GM18951 (cell line): Measurements from ENCODE around the gene CTBP2.

Experiments
- POLR2A ChIP-seq: IDR thresholded peaks from 4 replicates; pipeline ENCODE4 v1.6.1; 2011; ENCODE audit warnings: mild to moderate bottlenecking; ENCODE audit not compliant: insufficient read length, insufficient read depth; ENCODE audit errors: extremely low read depth
- in situ Hi-C: fragments of 300-500 bp; cut with MboI; formaldehyde crosslinking; loops from one replicate; pipeline ENCODE4 v1.12.0; 2022; ENCODE audit warnings: low sequenced_read_pairs, mixed read lengths, inconsistent platforms; ENCODE audit not compliant: unreplicated experiment

Gene CTBP2

DNA sequence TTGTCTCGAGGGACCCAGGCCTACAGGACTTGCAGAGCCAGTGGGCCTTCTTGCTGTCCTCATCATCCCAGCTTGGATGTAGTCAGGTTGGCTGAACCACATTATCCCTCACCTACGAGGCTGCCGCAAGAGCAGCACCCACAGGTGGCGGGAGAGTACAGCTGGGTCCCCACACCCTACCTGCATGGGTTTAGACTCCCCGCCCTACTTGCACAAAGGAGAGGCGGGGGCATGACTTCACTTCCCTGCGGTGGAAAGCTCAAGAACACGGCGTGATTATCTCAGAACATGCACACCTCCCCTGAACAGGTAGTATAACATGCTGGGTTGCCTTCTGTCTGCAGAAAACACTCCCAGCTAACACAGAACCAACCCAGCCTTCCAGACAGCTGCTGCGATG is 57.5 kb downstream of the CTBP2 start:
- TF ChIP-seq POLR2A, result no peak
- in situ Hi-C loops, result no loop called here

DNA sequence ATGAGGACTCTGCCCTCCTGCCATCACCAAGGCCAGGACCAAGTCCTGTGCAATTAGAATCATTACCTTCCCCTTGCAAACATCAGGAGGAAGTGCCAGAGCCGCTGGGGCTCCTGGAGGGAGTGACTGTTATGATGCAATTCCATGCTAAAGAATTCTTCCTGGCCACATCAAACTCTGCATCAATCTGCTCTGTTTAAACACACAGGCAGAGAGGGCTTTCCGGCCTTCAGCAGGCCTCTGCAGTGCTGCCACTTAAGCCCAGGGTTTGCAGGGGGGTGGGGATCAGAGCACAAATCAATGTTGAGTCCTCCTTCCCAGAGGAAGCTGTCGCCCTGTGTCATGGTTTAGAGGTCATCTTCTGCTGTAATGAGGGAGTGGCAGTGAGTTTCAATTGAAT is 58.1 kb downstream of the CTBP2 start:
- TF ChIP-seq POLR2A, result no peak
- in situ Hi-C loops, result no loop called here

DNA sequence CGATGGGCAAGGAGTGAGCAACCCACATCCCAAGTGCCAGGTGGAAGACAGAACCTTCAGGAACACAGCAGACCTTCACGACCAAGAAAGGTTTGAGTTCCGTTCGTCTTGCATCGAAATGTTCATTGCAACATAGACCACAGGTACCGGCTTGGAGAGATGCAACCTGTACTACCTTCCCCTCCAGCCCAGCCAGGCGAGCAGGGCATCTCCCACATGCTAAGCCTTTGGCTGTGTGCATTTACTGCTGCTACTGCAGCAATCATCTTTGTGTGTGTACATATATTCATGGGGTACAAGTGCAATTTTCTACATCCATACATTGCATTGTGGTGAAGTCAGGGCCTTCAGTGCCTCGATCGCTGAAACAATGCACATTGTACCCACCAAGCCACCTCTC is 58.8 kb downstream of the CTBP2 start:
- TF ChIP-seq POLR2A, result no peak
- in situ Hi-C loops, result no loop called here

DNA sequence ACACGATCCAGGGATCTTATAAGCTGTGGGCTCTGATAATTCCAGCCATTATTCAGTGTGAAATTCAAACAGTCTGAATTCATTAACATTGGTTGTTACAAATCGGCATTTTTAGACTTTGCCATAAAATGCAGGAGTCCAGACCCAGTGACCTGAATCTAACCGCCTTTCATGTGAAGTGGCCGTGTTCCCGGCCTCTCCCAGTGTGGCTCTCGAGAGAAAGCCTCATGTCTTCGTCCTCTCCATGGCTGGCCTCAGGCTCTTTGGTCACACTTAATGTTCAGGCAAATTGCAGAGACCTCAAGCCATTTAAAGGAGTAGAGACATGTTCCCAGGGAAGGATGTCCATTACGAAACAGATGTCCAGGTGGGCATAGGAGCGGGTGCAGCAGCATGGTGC is 59.3 kb downstream of the CTBP2 start:
- no peak for TF ChIP-seq POLR2A
- in situ Hi-C loops, result no loop called here

DNA sequence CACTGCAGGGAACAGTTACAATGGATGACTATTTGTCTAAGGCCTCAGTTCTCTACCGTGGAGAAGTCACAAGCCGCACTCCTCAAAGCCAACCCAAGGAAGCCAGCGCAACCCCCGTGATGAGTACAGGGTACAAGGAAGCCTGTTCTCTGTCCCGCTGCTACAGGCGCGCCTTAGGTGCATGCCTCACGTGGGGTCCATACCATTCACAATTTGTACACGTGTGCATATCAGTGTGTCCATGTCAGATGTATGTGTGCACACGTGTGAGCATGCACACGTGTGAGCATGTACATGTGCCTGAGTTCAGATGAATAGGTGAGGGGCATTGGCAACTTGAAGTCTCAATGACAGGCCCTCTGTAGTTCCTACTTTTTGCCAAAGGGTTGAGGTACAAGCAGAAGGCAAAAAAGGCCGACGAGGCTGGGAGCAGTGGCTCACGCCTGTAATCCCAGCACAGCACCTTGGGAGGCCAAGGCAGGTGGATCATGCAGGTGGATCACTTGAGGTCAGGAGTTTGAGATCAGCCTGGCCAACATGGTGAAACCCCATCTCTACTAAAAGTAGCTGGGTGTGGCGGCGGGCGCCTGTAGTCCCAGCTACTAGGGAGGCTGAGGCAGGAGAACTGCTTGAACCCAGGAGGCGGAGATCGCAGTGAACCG is 62.8 kb downstream of the CTBP2 start:
- TF ChIP-seq POLR2A, result no peak
- in situ Hi-C loops, result no loop called here

DNA sequence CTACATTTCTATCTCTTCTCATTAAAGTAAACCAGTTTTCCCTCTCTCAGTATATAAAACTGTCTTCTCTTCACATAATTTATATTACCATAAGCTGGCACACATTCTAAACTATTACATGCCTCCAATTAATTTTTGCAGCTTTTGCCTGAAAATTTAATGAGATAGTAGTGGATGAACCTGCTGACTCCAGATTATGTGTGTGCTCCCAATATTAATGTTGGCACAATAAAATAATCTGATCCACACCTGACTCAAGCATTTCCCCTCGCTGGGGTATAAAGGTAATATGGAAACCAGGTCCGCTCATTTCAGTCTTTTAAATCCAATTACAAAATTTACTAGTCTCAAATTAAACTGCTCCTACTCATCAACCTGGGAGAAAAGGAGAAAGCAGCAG is 63.4 kb downstream of the CTBP2 start:
- TF ChIP-seq POLR2A, result no peak
- in situ Hi-C loops, result no loop called here

DNA sequence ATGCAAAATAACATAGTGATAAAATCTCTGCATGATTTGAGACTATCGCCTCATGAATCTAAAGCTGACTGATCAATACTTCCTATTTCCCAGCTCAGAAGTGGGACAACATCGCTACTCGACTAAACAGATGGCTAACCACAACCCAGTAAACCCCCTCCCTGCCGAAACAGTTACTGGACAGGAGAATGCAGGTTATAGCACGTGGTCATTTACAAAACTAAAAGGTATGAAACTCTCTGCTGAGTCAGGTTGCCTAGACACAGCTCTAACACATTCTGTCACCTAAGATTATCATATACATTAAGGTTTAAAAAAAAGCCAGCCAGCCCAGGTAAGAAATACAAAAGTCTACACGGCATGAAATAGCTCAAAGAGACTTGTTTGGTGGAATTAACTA is 64.0 kb downstream of the CTBP2 start:
- no peak for TF ChIP-seq POLR2A
- in situ Hi-C loops, result no loop called here

DNA sequence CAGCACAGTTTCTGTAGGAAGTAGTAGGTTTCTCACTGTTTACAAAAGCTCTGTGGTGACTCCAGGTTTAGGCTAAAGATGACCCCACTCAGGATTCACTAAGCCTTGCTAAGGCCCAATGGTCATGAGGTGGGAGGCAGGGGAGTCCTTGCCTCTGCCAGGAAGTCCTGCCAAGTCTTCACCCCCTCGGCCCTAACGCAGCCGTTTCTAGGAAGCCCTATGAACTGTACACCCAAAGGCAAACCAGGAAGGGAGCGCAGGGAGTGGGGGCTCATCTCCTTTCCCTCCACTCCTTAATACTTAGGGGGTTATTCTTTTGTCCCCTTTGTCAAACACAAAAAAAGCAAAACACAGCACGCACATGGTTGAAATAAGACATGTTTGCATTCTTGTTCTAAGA is 64.6 kb downstream of the CTBP2 start:
- in situ Hi-C loops, result no loop called here
- TF ChIP-seq POLR2A, result no peak

DNA sequence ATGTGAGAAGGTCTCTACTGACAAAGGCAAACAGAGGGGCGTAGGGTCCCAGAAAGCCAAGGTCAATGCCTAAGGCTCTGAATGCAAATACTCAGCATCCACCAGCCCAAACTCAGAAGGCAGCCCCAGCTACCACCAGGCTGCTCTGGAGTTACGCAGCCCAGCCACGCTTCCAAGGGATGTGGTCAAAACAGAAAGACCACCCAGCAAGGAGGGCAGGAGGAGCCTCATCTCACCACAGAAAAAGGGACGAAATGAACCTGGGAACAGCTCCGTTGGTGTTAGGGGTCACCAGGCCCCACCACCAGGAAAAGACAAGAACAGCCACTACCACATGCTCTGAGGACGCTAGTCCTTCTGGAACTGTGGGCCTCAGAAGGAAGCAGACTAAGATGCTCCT is 65.1 kb downstream of the CTBP2 start:
- TF ChIP-seq POLR2A, result no peak
- in situ Hi-C loops, result no loop called here

DNA sequence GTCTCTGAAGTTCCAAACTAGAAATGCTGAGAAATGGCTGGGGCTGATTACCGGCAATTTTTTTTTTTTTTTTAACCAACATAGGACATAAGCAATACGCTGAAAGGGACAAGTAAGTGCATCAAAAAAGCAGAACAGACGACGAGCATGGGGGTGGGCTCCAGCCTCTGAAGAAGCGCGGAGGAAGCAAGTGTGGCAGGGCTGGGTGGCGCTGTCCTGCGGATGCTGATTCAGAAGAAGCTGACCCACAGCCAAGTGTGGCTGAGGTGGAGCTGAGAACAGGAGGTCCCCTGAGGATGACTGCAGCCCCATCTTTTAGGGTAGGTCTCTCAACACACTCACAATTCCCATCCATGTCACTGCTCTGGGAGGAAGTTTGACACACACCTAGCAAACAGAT is 65.6 kb downstream of the CTBP2 start:
- TF ChIP-seq POLR2A, result no peak
- in situ Hi-C loops, result no loop called here

DNA sequence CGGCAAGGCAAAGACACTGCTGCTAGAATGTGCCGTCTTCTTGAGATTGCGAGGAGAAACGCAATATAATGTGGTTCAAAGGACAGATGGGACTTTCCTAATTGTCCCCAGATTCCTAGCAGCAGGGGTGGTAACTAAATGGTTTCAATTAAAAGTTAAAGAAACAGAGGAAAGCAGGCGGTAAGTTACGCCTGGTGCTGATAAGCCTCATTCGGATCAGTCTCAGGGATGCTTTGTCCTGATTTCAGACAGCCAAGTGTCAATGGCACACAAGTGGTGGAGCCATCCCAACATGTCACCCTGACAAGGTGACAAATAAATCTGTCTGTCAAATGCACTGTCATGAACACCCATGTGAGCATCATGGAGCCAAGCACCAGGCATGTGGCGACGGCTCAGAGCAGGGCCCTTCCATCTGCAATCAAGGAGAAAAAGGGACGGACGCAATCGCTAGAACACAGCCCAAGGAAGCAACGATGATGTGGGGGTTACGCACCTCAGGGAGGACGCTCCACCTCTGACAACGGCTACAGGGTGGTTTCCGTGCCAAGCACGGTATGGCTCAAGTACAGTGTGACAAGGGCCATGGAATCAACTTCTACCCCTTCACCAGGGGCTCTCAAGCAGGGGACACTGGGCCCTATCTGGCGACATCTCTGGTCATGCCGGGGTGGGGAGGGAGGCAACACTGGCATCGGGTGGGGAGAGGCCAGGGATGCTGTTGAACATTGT is 66.2 kb downstream of the CTBP2 start:
- in situ Hi-C loops, result no loop called here
- TF ChIP-seq POLR2A, result no peak

DNA sequence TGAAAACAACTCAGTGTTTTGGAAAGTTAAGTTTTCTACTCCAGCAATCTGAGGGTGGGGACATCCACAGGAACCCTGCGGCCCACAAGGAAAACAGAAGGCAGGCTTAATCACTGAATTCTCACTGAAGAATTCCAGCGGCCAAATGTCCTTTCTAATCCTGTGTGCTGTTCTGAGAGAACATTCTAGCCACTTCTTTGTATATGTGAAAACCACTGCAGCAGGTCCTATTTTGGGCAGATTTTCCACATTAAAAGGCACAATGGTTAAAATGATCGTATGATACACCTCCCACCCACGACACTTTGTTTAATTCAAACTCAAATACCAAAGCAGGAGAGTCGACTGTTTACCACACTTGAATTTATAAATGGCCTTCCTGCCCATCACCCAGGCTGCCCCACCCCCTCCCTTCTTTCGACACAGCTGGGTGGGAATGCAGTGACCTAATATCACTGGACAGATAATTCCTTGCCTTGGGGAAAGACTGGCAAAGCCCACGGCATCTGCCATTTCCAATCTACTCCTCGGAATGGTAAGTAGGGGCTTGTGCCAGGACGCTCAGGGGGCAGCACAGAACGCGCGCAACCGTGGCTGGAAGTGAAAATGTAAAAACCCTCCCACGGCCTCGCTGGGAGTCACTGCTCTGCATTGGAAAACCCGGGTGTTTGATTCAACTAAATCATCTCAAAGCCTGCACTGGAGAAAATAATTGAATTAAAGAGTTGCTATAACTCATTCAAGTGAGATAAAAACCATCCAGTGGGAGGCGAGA is 67.0 kb downstream of the CTBP2 start:
- in situ Hi-C loops, result no loop called here
- no peak for TF ChIP-seq POLR2A

DNA sequence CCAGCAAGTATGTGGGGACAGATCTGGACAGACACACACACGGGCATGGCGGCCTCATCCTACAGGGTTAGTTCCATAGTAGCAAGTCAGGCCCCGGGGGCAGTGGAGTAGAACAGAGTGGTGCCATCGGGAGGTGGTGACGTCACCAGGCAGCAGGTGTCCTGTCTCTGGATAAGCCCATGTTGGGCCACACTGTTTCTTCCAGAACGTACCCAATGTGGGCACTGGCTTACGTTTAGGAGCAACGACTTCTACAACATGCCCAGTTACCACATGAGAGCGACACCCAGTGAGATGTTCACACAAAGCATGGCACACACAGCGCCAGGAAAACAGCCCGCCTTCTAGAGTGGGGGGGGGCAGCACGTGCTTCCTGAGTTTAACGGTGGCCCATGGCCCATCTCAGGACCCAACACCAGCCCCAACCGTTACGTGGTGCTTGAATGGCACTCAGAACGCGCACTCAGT is 67.8 kb downstream of the CTBP2 start:
- in situ Hi-C loops, result no loop called here
- no peak for TF ChIP-seq POLR2A
